ENCODE results near the gene BTN3A1. TPM values are rescaled to one million over a fixed set of nuclear protein-coding genes. Genes with fewer than 3 reads are reported as not detected.
A peak's percentile ranks its signal among the peaks of the same experiment; 100 is the strongest.
"Not testable (repeated sequence)": the region's sequence is repeated elsewhere in the genome, so short reads cannot be mapped to it uniquely, and the experiment has no call there.

Gene BTN3A1
- total RNA-seq, 1 experiment from 2014 or later: 4.5 TPM

DNA sequence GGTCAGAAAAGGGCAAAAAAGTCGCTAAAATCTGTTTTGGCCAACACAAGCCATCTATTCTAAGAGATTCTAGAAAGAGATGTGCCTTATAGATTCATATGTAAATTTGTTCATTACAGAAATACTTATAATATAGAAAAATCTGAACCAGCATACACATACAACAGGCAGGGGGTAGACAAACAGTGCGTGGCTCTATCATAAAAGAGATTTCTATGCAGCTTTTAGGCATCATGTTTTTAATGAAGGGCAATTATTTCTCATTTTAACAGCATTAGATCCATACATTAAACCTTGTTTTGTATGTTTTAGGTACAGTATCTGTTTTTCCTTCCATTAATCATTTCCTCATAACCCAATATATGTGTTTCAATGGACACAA is 38.9 kb downstream of the BTN3A1 start:
- DNase-seq (ENCODE audit: low spot score): no peak

GRCh38 chr6:26441977-26442376 is 39.9 kb downstream of the BTN3A1 start:
- DNase-seq (ENCODE audit: low spot score): no peak

DNA sequence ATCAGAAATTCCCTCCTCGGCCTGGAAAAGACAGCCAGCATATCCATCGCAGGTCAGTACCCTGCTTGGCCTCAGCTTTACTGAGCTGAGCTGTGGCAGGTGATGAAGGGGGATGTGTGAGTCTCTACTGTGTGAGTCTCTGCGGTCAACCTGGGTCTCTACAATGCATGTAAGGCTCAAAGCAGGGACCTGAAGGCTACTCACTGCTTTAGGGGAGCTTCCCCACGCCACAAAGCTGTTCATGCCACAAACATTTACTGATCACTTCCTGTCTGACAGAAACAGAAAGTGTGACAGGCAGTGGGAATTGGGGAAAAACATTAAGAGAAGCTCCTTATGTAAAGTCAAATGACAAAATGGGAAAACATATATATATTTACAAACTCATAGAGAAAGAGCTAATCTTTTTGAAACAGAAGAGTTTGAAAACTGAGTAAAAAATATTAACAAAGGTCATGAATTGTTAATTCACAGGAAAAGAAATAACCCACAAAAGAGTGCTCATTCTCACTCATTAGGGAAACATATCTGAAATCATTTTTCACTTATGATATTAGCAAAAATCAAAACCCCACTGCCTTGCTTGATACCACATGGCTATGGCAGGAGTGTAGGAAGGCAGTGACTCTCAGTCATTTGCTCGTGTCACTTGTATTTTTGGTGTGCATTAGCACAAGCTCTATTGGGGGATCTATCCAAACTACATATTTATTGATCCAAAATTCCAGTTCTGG is 44.0 kb downstream of the BTN3A1 start:
- DNase-seq (ENCODE audit: low spot score): no peak

DNA sequence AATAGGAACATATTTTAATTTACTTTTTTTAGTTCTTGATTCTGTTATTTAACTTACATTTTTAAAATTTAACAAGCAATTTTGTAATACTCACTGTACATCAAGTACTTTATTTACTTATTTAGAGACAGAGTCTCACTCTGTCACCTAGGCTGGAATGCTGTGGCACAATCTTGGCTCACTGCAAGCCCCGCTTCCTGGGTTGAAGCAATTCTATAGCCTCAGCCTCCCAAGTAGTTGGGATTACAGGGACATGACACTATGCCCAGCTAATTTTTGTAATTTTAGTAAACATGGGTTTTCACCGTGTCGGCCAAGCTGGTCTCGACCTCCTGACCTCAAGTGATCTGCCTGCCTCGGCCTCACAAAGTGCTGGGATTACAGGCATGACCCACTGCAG is 45.2 kb downstream of the BTN3A1 start:
- DNase-seq (ENCODE audit: low spot score): no peak

DNA sequence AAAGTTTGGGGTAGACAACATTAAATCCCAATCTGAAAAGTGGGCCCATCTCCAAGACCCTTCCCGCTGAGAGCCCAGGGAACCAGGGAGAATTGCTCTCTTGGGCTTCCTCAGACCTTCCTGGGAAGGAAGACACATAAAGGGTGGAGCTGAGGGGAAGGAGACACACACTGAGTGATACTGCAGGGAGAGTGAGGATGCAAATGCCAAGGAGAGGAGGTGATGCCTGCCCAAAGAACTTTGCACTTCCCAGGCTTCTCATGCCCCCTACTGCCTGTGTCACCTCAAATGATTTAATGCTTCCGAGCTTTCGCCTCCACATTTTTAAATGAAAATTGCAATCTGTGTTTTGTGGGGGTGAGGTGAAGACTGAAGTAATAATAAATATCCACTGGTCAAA is 48.2 kb downstream of the BTN3A1 start:
- no peak for DNase-seq (ENCODE audit: low spot score)

- DNase-seq (ENCODE audit: low spot score): no peak
These were observed 50.7 kb downstream of the BTN3A1 start for GRCh38 chr6:26452631-26453235.

GRCh38 chr6:26454631-26455030 is 52.6 kb downstream of the BTN3A1 start:
- DNase-seq (ENCODE audit: low spot score): no peak

- no peak for DNase-seq (ENCODE audit: low spot score)
These were observed 53.4 kb downstream of the BTN3A1 start for GRCh38 chr6:26455357-26455970.

- DNase-seq (ENCODE audit: low spot score): no peak
These were observed 55.3 kb downstream of the BTN3A1 start for GRCh38 chr6:26457264-26457805.

- DNase-seq (ENCODE audit: low spot score): peak; percentile 87
These were observed 56.0 kb downstream of the BTN3A1 start, which contains the start of gene BTN2A1 for GRCh38 chr6:26457806-26458688. Gene BTN2A1 (plus strand): TSS chr6:26457955. CDS start chr6:26458637, 682 bp downstream.

- no peak for DNase-seq (ENCODE audit: low spot score)
These were observed 57.1 kb downstream of the BTN3A1 start for GRCh38 chr6:26459023-26459810.

GRCh38 chr6:26461353-26461752 is 59.3 kb downstream of the BTN3A1 start:
- not testable (repeated sequence) for DNase-seq (ENCODE audit: low spot score)

DNA sequence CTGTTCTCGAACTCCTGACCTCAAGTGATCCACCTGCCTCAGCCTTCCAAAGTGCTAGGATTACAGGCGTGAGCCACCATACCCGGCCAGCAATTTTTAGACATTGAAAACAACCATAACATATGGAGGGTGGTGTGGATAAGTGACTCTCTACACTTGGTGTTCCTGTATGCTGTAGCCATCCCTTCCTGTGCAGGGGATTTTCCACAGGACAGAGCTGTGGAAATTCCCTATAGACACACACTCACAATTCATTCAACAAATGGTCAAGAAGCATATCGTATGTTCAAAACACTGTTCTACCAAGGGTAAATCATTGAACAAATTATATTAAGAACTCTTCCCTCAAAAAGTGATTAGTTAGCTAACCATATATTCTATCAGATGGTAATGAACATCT is 61.9 kb downstream of the BTN3A1 start:
- DNase-seq (ENCODE audit: low spot score): no peak

- DNase-seq (ENCODE audit: low spot score): no peak
These were observed 62.5 kb downstream of the BTN3A1 start for GRCh38 chr6:26464416-26465131.

Other genes with a start within 250 kb of the BTN3A1 start
- 5.5 and 9.4 TPM in 2 replicates for gene BTN3A2, start 37.1 kb upstream of the BTN3A1 start, total RNA-seq (2014; rRNA removed; shearing (Covaris generic))
- 3.5 and 5.3 TPM in 2 replicates for gene BTN2A2, start 19.2 kb upstream of the BTN3A1 start, total RNA-seq (2014; rRNA removed; shearing (Covaris generic))
- gene BTN3A3, start 38.2 kb downstream of the BTN3A1 start, total RNA-seq (2014; rRNA removed; shearing (Covaris generic)): 1.3 and 3.7 TPM in 2 replicates
- gene BTN2A1, start 55.7 kb downstream of the BTN3A1 start, total RNA-seq (2014; rRNA removed; shearing (Covaris generic)): 8.0 and 9.4 TPM in 2 replicates
- not detected in 2 replicates for gene BTN1A1, start 98.0 kb downstream of the BTN3A1 start, total RNA-seq (2014; rRNA removed; shearing (Covaris generic))
- 23.6 and 26.3 TPM in 2 replicates for gene HMGN4, start 136.1 kb downstream of the BTN3A1 start, total RNA-seq (2014; rRNA removed; shearing (Covaris generic))
- gene ABT1, start 194.7 kb downstream of the BTN3A1 start, total RNA-seq (2014; rRNA removed; shearing (Covaris generic)): 27.0 and 32.2 TPM in 2 replicates